Peyer's patch (tissue), 4 donors: Measurements from ENCODE around the gene GSAP.

Experiments
- CTCF ChIP-seq, 6 experiments: fragments of 450-650 bp in 4 of 6; fragments of 200-600 bp in 2 of 6; sonication (generic) in 1 of 6; IDR thresholded peaks; one replicate each; pipeline ENCODE4 v1.5.1; 2017 to 2019; ENCODE audit warnings: antibody characterized with exemption in 6 of 6, mild to moderate bottlenecking in 3 of 6, moderate library complexity in 1 of 6
- POLR2A ChIP-seq, 2 donors: fragments of 450-650 bp; IDR thresholded peaks; one replicate each; pipeline ENCODE4 v1.5.1; 2017; ENCODE audit warnings: antibody characterized with exemption in 2 of 2, mild to moderate bottlenecking in 2 of 2, moderate library complexity in 2 of 2

- TF ChIP-seq CTCF (IDR thresholded peaks at IDR 0.05) (peak in 5 of 6 experiments; percentile 49 to 78 (median 73)), POLR2A (IDR thresholded peaks at IDR 0.05) (no peak)
These were observed 84.0 kb downstream of the GSAP start for GRCh38 chr7:77331938-77332695.
